ENCODE results near the gene AGAP3.

- TF ChIP-seq POLR2A (IDR thresholded peaks at IDR 0.05; ENCODE audit: low read depth, low read length) (no peak), POLR2AphosphoS5 (IDR thresholded peaks at IDR 0.05; ENCODE audit: low read depth, low read length) (no peak), TAF1 (IDR thresholded peaks at IDR 0.05; ENCODE audit: borderline replicate concordance, low read depth, low read length) (no peak)
These were observed 46.4 kb downstream of the AGAP3 start for GRCh38 chr7:151132461-151133205.

Data from GM12892 (cell line).